ENCODE data around the gene CD300A. TPM values are rescaled to one million over a fixed set of nuclear protein-coding genes. Genes with fewer than 3 reads are reported as not detected.

Gene CD300A
- total and polyA plus RNA-seq, 2 of the 4 experiments (the other 2 are of a cell fraction), result not detected

DNA sequence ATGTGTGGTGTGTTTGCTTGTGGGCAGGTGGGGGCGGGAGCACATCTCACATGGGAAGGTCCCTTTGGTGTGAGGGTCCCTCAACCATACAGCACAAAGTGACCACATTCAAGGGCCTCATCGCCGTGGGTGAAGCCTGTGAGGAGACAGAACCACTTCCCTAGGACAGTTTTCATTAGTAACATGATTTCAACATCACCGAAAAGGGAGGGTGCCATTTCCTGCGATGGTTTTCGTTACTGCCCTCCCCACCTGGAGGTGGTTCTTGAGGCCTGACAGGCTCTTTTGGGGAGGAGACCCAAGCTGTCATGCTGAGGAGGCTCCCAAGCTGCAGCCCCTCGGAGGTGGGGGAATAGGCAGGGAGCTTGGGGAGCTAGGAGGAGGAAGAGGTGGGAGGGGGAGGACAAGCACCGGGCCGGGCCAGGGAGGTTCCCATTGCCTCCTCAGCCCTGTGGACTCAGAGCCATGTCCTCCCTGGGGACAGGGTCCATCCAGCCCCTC is 55.3 kb downstream of the CD300A start:
- Histone ChIP-seq H2AFZ (replicated peaks; ENCODE audit: low read length, poor library complexity) (no peak overlapping the region), H3K9me3 (ENCODE audit: control insufficient read depth, insufficient read depth, low read length) (peaks cover 39% of the 10 kb centered on the region), H2BK120ac (ENCODE audit: low read depth, low read length) (no peak overlapping the region), H4K5ac (ENCODE audit: low read depth, low read length) (no peak overlapping the region), H3K18ac (ENCODE audit: low read depth, low read length) (no peak overlapping the region), H3K4me1 (ENCODE audit: control insufficient read depth, insufficient read depth, low read length) (no peaks in the 10 kb centered on the region), H2BK15ac (ENCODE audit: low read depth, low read length) (no peak overlapping the region), H2BK20ac (ENCODE audit: low read depth, low read length) (no peak overlapping the region), H3K23ac (ENCODE audit: low read depth, low read length) (no peak overlapping the region), H3K36me3 (ENCODE audit: control insufficient read depth, insufficient read depth, low read length) (no peaks in the 10 kb centered on the region), H2AK5ac (ENCODE audit: low read depth, low read length) (no peak overlapping the region), H3K4me3 (ENCODE audit: insufficient read depth, low read depth, low read length) (no peak overlapping the region), H3K56ac (ENCODE audit: extremely low read depth, insufficient read depth, low read length) (no peak overlapping the region), H4K91ac (ENCODE audit: insufficient read depth, low read depth, low read length) (no peak overlapping the region), H3K4me2 (ENCODE audit: low read depth, low read length) (no peak overlapping the region), H2BK5ac (ENCODE audit: low read depth, low read length, poor library complexity, severe bottlenecking) (no peak overlapping the region), H3K9ac (ENCODE audit: low read depth, low read length) (no peak overlapping the region), H3K4ac (ENCODE audit: low read depth, low read length) (no peak overlapping the region), H4K8ac (ENCODE audit: low read depth in 2 of 2, low read length in 2 of 2) (no peak overlapping the region), H2AK9ac (replicated peaks; ENCODE audit: low read depth, low read length, poor library complexity) (no peak overlapping the region), H3K9me1 (ENCODE audit: insufficient read depth, low read length) (no peaks in the 10 kb centered on the region), H3K27ac (ENCODE audit: insufficient read depth, low read length) (no peak overlapping the region), H3K27me3 (ENCODE audit: control insufficient read depth, insufficient read depth, low read length) (no peaks in the 10 kb centered on the region), H3K79me1 (ENCODE audit: low read depth in 1 of 2, low read length in 2 of 2) (no peaks in the 10 kb centered on the region), H4K20me1 (ENCODE audit: insufficient read depth, low read length) (no peaks in the 10 kb centered on the region), H3K14ac (replicated peaks; ENCODE audit: low read depth, low read length) (no peak overlapping the region)
- no TSS peak for BruUV-seq (replicated peaks)
- TF ChIP-seq, protein P1, sequence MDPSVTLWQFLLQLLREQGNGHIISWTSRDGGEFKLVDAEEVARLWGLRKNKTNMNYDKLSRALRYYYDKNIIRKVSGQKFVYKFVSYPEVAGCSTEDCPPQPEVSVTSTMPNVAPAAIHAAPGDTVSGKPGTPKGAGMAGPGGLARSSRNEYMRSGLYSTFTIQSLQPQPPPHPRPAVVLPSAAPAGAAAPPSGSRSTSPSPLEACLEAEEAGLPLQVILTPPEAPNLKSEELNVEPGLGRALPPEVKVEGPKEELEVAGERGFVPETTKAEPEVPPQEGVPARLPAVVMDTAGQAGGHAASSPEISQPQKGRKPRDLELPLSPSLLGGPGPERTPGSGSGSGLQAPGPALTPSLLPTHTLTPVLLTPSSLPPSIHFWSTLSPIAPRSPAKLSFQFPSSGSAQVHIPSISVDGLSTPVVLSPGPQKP (IDR thresholded peaks at IDR 0.05; ENCODE audit: borderline replicate concordance, low read depth, low read length), result no peak
- TF ChIP-seq MAFK (IDR thresholded peaks at IDR 0.05; ENCODE audit: low read depth, low read length) (no peak), MAZ (IDR thresholded peaks at IDR 0.05; ENCODE audit: borderline replicate concordance, low read depth, low read length) (no peak), RCOR1 (IDR thresholded peaks at IDR 0.05; ENCODE audit: insufficient replicate concordance, low read length) (no peak), RFX5 (IDR thresholded peaks at IDR 0.05; ENCODE audit: low read depth, low read length) (no peak), CHD1 (IDR thresholded peaks at IDR 0.05; ENCODE audit: low read depth, low read length) (no peak)
- in situ Hi-C loops (cut with MboI; ENCODE audit: low sequenced_read_pairs) (no loop called here), intact Hi-C loops (cut with micrococcal nuclease) (no loop called here), dilution Hi-C loops (cut with HindIII; ENCODE audit: low sequenced_read_pairs, unreplicated experiment) (no loop called here)
- no peak for ATAC-seq (ENCODE audit: low read depth)
- CTCF ChIA-PET, result no interaction called here
- no CpG with 5 or more reads among the region's 9 CpGs for WGBS, 2 experiments (ENCODE audit: extremely low coverage in 2 of 2, insufficient read length in 1 of 2)
- POLR2A ChIA-PET (ENCODE audit: unreplicated experiment), result no interaction called here
- DNase-seq, result no peak

All from IMR-90 (cell line).